MM.1S (cell line): ENCODE results near the gene RTN4.
"Not testable (repeated sequence)": the region's sequence is repeated elsewhere in the genome, so short reads cannot be mapped to it uniquely, and the experiment has no call there.

Source experiments
- DNase-seq: peaks from one replicate; pipeline ENCODE4 v3.0.0-alpha.2; 2015
- H2AFZ ChIP-seq: fragments of 300-600 bp; sonication (generic); 2 replicates; pipeline ENCODE4 v1.6.0; 2016; ENCODE audit warnings: antibody characterized with exemption, low read length
- H3F3A ChIP-seq: fragments of 300-600 bp; sonication (generic); 2 replicates; pipeline ENCODE4 v1.6.1; 2016; ENCODE audit warnings: mild to moderate bottlenecking, antibody characterized with exemption, low read length, moderate library complexity, mixed read lengths; ENCODE audit not compliant: insufficient read depth
- H3K27ac ChIP-seq: fragments of 300-600 bp; sonication (generic); 2 replicates; pipeline ENCODE4 v1.5.1; 2016; ENCODE audit warnings: mild to moderate bottlenecking, low read length
- H3K27me3 ChIP-seq: fragments of 300-600 bp; sonication (generic); replicated peaks from 2 replicates; pipeline ENCODE4 v1.6.0; 2016; ENCODE audit warnings: low read length; ENCODE audit not compliant: insufficient read depth
- H3K36me3 ChIP-seq: fragments of 300-600 bp; sonication (generic); replicated peaks from 2 replicates; pipeline ENCODE4 v1.6.1; 2016; ENCODE audit warnings: mild to moderate bottlenecking, low read length, mixed read lengths; ENCODE audit not compliant: insufficient read depth
- H3K4me1 ChIP-seq: fragments of 300-600 bp; sonication (generic); 2 replicates; pipeline ENCODE4 v1.6.1; 2016; ENCODE audit warnings: low read length, mixed read lengths
- H3K4me2 ChIP-seq: fragments of 300-600 bp; sonication (generic); 2 replicates; pipeline ENCODE4 v1.6.0; 2016; ENCODE audit warnings: low read depth, low read length
- H3K4me3 ChIP-seq: fragments of 300-600 bp; sonication (generic); 2 replicates; pipeline ENCODE4 v1.5.1; 2016; ENCODE audit warnings: low read length, mixed read lengths
- H3K79me2 ChIP-seq: fragments of 300-600 bp; sonication (generic); 2 replicates; pipeline ENCODE4 v1.6.1; 2016; ENCODE audit warnings: mixed run types, low read length, mixed read lengths
- H3K9ac ChIP-seq: fragments of 300-600 bp; sonication (generic); 2 replicates; pipeline ENCODE4 v1.6.1; 2016; ENCODE audit warnings: low read length, mixed read lengths
- H3K9me2 ChIP-seq: fragments of 300-600 bp; sonication (generic); replicated peaks from 2 replicates; pipeline ENCODE4 v1.6.1; 2016; ENCODE audit warnings: mild to moderate bottlenecking, low read length, mixed read lengths; ENCODE audit not compliant: insufficient read depth
- H3K9me3 ChIP-seq: fragments of 300-600 bp; sonication (generic); replicated peaks from 2 replicates; pipeline ENCODE4 v1.6.1; 2016; ENCODE audit warnings: mild to moderate bottlenecking, low read length, mixed read lengths; ENCODE audit not compliant: insufficient read depth
- H4K20me1 ChIP-seq: fragments of 300-600 bp; sonication (generic); 2 replicates; pipeline ENCODE4 v1.6.1; 2016; ENCODE audit warnings: mild to moderate bottlenecking, low read length, moderate library complexity, mixed read lengths; ENCODE audit not compliant: insufficient read depth
- EZH2 ChIP-seq: fragments of 300-600 bp; sonication (generic); optimal IDR thresholded peaks from 2 replicates; pipeline ENCODE3; 2017; ENCODE audit warnings: low read depth, mild to moderate bottlenecking, antibody characterized with exemption, low read length, mixed read lengths
- EZH2phosphoT487 ChIP-seq: fragments of 300-600 bp; sonication (generic); IDR thresholded peaks from 2 replicates; pipeline ENCODE4 v1.6.1; 2018; ENCODE audit warnings: antibody characterized with exemption, low read length
- TF ChIP-seq, protein P1 (sequence below): fragments of 300-600 bp; sonication (generic); IDR thresholded peaks from 2 replicates; pipeline ENCODE4 v1.5.1; 2016; ENCODE audit warnings: antibody characterized with exemption, low read length, mixed read lengths

The RTN4 gene

GRCh38 chr2:55056024-55056521 lies 5.8 kb upstream of the RTN4 start:
- Histone ChIP-seq H3K9ac (no peak overlapping the region), H3K4me3 (no peak overlapping the region), H3F3A (peaks cover 24% of the 10 kb centered on the region), H3K27ac (no peak overlapping the region), H3K4me2 (no peak overlapping the region), H3K79me2 (no peaks in the 10 kb centered on the region), H4K20me1 (no peaks in the 10 kb centered on the region), H2AFZ (no peak overlapping the region), H3K9me2 (no peaks in the 10 kb centered on the region), H3K27me3 (no peaks in the 10 kb centered on the region), H3K4me1 (peaks cover 21% of the 10 kb centered on the region), H3K36me3 (no peaks in the 10 kb centered on the region), H3K9me3 (no peaks in the 10 kb centered on the region)
- DNase-seq, result no peak
- no peak for TF ChIP-seq EZH2
- TF ChIP-seq, protein P1, sequence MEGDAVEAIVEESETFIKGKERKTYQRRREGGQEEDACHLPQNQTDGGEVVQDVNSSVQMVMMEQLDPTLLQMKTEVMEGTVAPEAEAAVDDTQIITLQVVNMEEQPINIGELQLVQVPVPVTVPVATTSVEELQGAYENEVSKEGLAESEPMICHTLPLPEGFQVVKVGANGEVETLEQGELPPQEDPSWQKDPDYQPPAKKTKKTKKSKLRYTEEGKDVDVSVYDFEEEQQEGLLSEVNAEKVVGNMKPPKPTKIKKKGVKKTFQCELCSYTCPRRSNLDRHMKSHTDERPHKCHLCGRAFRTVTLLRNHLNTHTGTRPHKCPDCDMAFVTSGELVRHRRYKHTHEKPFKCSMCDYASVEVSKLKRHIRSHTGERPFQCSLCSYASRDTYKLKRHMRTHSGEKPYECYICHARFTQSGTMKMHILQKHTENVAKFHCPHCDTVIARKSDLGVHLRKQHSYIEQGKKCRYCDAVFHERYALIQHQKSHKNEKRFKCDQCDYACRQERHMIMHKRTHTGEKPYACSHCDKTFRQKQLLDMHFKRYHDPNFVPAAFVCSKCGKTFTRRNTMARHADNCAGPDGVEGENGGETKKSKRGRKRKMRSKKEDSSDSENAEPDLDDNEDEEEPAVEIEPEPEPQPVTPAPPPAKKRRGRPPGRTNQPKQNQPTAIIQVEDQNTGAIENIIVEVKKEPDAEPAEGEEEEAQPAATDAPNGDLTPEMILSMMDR, result no peak
- no peak for TF ChIP-seq EZH2phosphoT487

GRCh38 chr2:55054106-55054875 lies 4.0 kb upstream of the RTN4 start:
- Histone ChIP-seq H3K4me3 (peak overlapping the region; percentile 15; the same call in 1 of the 2 replicates), H3K4me2 (peak overlapping the region; percentile 52; the same call in 1 of the 2 replicates), H2AFZ (no peak overlapping the region), H3K9me2 (no peaks in the 10 kb centered on the region), H3K79me2 (peaks cover 2% of the 10 kb centered on the region), H3K27me3 (no peaks in the 10 kb centered on the region), H3F3A (peaks cover 34% of the 10 kb centered on the region), H3K36me3 (no peaks in the 10 kb centered on the region), H3K9me3 (no peaks in the 10 kb centered on the region), H3K27ac (peak overlapping the region; percentile 28; the same call in 1 of the 2 replicates), H4K20me1 (no peaks in the 10 kb centered on the region), H3K4me1 (peaks cover 22% of the 10 kb centered on the region), H3K9ac (no peak overlapping the region)
- DNase-seq, result peak; percentile 76
- TF ChIP-seq EZH2phosphoT487 (no peak), EZH2 (no peak)
- TF ChIP-seq, protein P1, result no peak

DNA sequence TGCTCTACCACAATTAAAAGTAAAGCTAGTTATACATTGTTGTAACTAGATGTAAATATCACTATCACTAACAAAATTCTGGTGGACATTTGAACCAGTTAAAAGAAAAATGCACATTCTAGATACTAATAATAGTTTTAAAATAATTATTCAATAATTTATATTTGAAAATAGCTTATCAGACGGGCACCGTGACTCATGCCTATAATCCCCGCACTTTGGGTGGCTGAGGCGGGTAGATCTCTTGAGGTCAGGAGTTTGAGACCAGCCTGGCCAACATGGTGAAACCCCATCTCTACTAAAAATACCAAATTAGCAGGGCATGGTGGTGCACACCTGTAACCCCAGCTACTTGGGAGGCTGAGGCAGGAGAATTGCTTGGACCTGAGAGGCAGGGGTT lies 3.0 kb upstream of the RTN4 start:
- H3K9me2 ChIP-seq, H4K20me1 ChIP-seq, H3K27me3 ChIP-seq, H3K4me3 ChIP-seq, H3K9me3 ChIP-seq, H2AFZ ChIP-seq, H3K36me3 ChIP-seq, H3K4me2 ChIP-seq, H3K9ac ChIP-seq, DNase-seq, H3K27ac ChIP-seq: not testable (repeated sequence)
- Histone ChIP-seq H3F3A (peaks cover 44% of the 10 kb centered on the region), H3K79me2 (peaks cover 12% of the 10 kb centered on the region), H3K4me1 (peaks cover 22% of the 10 kb centered on the region)
